Measurements from ENCODE around the gene MAP9.

DNA sequence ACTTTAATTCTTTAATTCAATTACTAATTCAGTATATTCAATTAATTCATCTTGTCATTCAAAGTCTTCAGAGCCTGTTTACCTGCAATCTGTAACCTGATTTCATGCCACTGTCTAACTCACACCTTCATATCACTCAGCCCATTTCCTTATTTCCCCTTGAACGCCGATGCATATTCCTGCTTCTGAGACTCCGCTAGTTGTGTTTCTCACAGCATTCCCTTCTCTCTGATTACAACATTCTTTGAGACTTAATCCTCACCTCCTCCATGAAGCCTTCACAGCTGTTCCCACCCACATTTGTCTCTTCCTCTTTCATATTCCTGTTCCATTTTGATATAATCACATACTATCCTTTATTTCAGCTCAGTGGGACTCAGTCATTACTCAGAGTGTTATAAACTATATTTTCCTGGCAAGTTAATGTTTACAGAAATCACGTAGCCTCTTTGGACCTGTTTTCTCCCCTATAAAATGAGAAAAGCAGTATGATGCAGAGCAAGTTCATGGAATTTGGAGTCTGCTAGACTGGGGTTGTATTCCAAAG lies 69.0 kb downstream of the MAP9 start:
- TF ChIP-seq, protein P1, sequence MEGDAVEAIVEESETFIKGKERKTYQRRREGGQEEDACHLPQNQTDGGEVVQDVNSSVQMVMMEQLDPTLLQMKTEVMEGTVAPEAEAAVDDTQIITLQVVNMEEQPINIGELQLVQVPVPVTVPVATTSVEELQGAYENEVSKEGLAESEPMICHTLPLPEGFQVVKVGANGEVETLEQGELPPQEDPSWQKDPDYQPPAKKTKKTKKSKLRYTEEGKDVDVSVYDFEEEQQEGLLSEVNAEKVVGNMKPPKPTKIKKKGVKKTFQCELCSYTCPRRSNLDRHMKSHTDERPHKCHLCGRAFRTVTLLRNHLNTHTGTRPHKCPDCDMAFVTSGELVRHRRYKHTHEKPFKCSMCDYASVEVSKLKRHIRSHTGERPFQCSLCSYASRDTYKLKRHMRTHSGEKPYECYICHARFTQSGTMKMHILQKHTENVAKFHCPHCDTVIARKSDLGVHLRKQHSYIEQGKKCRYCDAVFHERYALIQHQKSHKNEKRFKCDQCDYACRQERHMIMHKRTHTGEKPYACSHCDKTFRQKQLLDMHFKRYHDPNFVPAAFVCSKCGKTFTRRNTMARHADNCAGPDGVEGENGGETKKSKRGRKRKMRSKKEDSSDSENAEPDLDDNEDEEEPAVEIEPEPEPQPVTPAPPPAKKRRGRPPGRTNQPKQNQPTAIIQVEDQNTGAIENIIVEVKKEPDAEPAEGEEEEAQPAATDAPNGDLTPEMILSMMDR (IDR thresholded peaks at IDR 0.05): no peak
- TF ChIP-seq POLR2A (IDR thresholded peaks at IDR 0.05): no peak

Measured in testis (tissue), 2 donors.